GM12891 (cell line): ENCODE results near the gene SCPEP1.

ENCODE experiments used
- POLR2A ChIP-seq: IDR thresholded peaks from 2 replicates; pipeline ENCODE4 v1.6.1; 2011; ENCODE audit warnings: low read depth, low read length, control low read depth
- POLR2AphosphoS5 ChIP-seq: IDR thresholded peaks from 2 replicates; pipeline ENCODE4 v1.6.1; 2011; ENCODE audit warnings: low read depth, low read length, control low read depth
- TAF1 ChIP-seq: IDR thresholded peaks from 2 replicates; pipeline ENCODE4 v1.6.1; 2011; ENCODE audit warnings: low read depth, low read length, control low read depth

DNA sequence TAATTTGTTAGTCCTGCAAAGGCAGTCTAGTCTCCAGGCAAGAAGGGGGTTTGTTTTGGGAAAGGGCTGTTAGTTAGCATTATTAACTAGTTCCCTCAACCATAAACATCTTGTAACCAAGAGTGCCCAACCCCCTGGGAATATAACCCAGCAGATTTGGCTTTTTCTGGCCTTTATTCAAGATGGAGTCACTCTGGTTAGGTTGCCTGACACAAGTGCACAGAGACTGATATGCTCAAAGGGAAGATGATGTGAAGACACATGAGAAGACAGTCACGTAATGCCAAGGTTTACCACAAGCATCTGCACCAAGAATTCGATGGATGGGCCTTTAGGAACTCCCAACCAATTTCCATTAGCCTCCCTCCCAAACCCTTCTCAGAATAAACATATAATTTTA lies 3.9 kb upstream of the SCPEP1 start:
- TF ChIP-seq POLR2AphosphoS5 (no peak), POLR2A (no peak), TAF1 (no peak)
